Psoas muscle (tissue), 8 donors: ENCODE measurements around the gene AGXT2. TPM values are rescaled to one million over a fixed set of nuclear protein-coding genes. Genes with fewer than 3 reads are reported as not detected.

Experiments
- ATAC-seq, 4 donors: fragments of 200-7000 bp; cut with Tn5 transposase; one replicate each; pipeline ENCODE4 v1.9.1; 2020; ENCODE audit warnings: moderate library complexity in 3 of 4, mild to moderate bottlenecking in 2 of 4
- DNase-seq, 2 donors: peaks; one replicate each; pipeline ENCODE4 v3.0.0-alpha.2; 2020
- H3K27ac ChIP-seq: fragments of 200-600 bp; one replicate; pipeline ENCODE4 v1.8.0; 2022
- H3K27me3 ChIP-seq, 3 donors: fragments of 200-600 bp in 1 of 3; one replicate each; pipeline versions ENCODE4 v1.6.1 to v1.8.0; 2013 to 2022; ENCODE audit warnings: low read length in 2 of 3, mild to moderate bottlenecking in 2 of 3, moderate library complexity in 1 of 3; ENCODE audit not compliant: insufficient read depth in 3 of 3
- H3K36me3 ChIP-seq, 2 donors: fragments of 200-600 bp in 1 of 2; one replicate each; pipeline versions ENCODE4 v1.6.1 to v1.8.0; 2013 to 2022; ENCODE audit warnings: low read depth in 1 of 2, mild to moderate bottlenecking in 1 of 2, moderate library complexity in 1 of 2; ENCODE audit not compliant: insufficient read depth in 1 of 2
- H3K4me1 ChIP-seq: fragments of 200-600 bp; one replicate; pipeline ENCODE4 v1.8.0; 2022
- H3K4me3 ChIP-seq: fragments of 200-600 bp; one replicate; pipeline ENCODE4 v1.8.0; 2022; ENCODE audit warnings: mild to moderate bottlenecking
- H3K9me3 ChIP-seq: fragments of 200-600 bp; one replicate; pipeline ENCODE4 v1.8.0; 2022
- WGBS, 3 donors: extraction: QIAGEN DNeasy Blood & Tissue Kit; methylation state at CpG; one replicate each; pipeline versions ENCODE4 v1.1.6 to v1.1.7; 2013; 5-methylcytosine and 5-hydroxymethylcytosine counted together
- intact Hi-C, 2 donors: fragments of 100-400 bp; cut with DNase I; formaldehyde crosslinking; loops; one replicate each; pipeline versions ENCODE4 v1.11.0 to v1.14.2; 2022
- polyA plus RNA-seq, 3 donors: library from polyadenylated mRNA; stranded (reverse); fragments of 200-250 nt; gene quantifications; one replicate each; pipeline ENCODE4 v1.2.3, GENCODE V29; 2013
- total RNA-seq, 4 donors: library from RNA; stranded (reverse); fragmentation: NEBNext Ultra II Directional in 2 of 4; extraction: Animal tissue kit (Norgen Biotek cat#: 25700) in 2 of 4; gene quantifications; one replicate each; pipeline versions ENCODE4 v1.2.1 to v1.2.4, GENCODE V29; 2021 to 2023
- TF ChIP-seq, protein P1 (sequence below): fragments of 200-600 bp; IDR thresholded peaks from one replicate; pipeline ENCODE4 v1.8.0; 2022; ENCODE audit warnings: antibody characterized with exemption
- donor health status: healthy with polysubstance abuse.
- donor health status: DM: no; HTN: no; CAD: no; lungs with moderate emphysema.
- donor health status: Bipolar disorder and iron deficiency.
- donor health status: healthy.
- donor health status: DM: yes; HTN: yes; CAD: no.
- donor health status: DM: no; HTN: no; CAD: no.
- donor health status: DM: no; HTN: no; CAD: no.
- donor health status: DM: yes; HTN: yes; CAD: no.

The AGXT2 gene
- total and polyA plus RNA-seq, 7 donors, result not detected

DNA sequence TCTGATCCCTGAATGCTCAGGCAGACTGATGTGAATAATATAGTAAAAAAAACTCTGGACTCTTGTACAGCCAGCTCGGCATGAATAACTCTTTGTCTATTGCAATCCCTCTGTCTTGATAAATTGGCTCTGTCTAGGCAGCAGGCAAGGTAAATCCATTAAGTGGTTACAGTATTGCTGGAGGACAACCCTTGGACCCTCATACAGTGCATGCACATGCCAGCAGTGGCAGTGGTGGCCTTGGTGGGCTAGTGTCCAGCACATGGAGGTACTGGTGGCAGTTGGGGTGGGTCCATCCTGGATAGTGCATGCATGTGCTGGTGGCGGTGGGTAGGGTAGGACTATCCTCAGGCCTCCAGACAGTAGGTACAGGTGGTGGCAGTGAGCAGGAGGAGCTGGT, 79.5 kb downstream of the AGXT2 start:
- WGBS, 3 donors, result 91 to 96% (median 96%) methylated on average over 2 of the region's 2 CpGs

DNA sequence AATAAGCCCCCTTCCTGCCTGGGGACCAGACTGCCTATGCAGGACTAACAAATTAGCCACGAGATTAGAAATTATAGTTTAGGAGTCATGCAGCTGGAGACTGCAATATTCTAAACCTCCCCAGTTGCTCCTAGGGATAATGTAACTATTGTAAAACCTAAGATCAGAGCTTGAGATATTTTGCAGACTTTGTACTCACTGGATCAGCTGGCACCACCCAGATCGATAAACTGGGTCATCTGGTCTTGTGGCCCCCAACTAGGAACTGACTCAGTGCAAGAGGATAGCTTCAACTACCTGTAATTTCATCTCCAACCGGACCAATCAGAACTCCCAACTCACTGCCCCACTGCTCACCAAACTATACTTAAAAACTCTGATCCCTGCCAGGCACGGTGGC, 80.2 kb downstream of the AGXT2 start:
- H3K27ac ChIP-seq, result no peak overlapping the region
- H3K27me3 ChIP-seq, result no peaks in the 10 kb centered on the region
- no peak overlapping the region for H3K4me3 ChIP-seq
- H3K4me1 ChIP-seq, result no peaks in the 10 kb centered on the region
- H3K36me3 ChIP-seq, result no peaks in the 10 kb centered on the region
- 93 to 96% (median 96%) methylated on average over 4 of the region's 4 CpGs for WGBS, 3 donors
- DNase-seq (no peak), ATAC-seq (no peak)
- no peaks in the 10 kb centered on the region for H3K9me3 ChIP-seq
- TF ChIP-seq, protein P1, sequence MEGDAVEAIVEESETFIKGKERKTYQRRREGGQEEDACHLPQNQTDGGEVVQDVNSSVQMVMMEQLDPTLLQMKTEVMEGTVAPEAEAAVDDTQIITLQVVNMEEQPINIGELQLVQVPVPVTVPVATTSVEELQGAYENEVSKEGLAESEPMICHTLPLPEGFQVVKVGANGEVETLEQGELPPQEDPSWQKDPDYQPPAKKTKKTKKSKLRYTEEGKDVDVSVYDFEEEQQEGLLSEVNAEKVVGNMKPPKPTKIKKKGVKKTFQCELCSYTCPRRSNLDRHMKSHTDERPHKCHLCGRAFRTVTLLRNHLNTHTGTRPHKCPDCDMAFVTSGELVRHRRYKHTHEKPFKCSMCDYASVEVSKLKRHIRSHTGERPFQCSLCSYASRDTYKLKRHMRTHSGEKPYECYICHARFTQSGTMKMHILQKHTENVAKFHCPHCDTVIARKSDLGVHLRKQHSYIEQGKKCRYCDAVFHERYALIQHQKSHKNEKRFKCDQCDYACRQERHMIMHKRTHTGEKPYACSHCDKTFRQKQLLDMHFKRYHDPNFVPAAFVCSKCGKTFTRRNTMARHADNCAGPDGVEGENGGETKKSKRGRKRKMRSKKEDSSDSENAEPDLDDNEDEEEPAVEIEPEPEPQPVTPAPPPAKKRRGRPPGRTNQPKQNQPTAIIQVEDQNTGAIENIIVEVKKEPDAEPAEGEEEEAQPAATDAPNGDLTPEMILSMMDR, result no peak
- intact Hi-C loops, result no loop called here

More for the DNA sequence above, 79.5 kb downstream of the AGXT2 start:
- no peak for ATAC-seq
- H3K27ac ChIP-seq, result no peak overlapping the region
- H3K4me3 ChIP-seq, result no peak overlapping the region
- no peaks in the 10 kb centered on the region for H3K4me1 ChIP-seq
- DNase-seq, result no peak
- intact Hi-C loops, result no loop called here
- H3K9me3 ChIP-seq, result no peaks in the 10 kb centered on the region
- H3K27me3 ChIP-seq, result no peaks in the 10 kb centered on the region
- TF ChIP-seq, protein P1, result no peak
- no peaks in the 10 kb centered on the region for H3K36me3 ChIP-seq

DNA sequence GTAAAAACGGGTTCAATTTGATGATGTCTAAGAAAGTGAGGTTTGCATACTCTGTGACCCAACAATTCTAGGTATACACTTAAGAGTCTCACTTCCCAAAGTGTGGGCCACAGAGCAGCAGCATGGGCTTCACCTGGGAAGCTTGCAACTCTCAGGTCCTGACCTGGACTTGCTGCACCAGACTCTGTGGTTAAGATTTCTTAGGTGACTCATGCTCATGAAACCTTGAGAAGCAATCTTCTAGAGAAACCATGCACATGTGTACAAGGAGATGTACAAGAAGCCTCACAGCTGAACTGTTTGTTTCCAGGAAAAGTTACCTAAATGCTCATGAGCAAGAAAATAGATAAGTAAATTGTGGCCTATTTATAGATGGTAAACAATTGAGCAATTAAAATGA, 88.4 kb downstream of the AGXT2 start:
- 81 to 95% (median 87%) methylated on average over 1 of the region's 1 CpG for WGBS, 3 donors
- DNase-seq, result no peak
- Histone ChIP-seq H3K9me3 (no peaks in the 10 kb centered on the region), H3K27ac (no peak overlapping the region), H3K27me3 (no peaks in the 10 kb centered on the region), H3K4me1 (no peaks in the 10 kb centered on the region), H3K4me3 (no peak overlapping the region), H3K36me3 (peaks cover 0 to 29% of the 10 kb centered on the region in 2 donors)
- no peak for ATAC-seq
- TF ChIP-seq, protein P1, result no peak
- intact Hi-C loops, result no loop called here

DNA sequence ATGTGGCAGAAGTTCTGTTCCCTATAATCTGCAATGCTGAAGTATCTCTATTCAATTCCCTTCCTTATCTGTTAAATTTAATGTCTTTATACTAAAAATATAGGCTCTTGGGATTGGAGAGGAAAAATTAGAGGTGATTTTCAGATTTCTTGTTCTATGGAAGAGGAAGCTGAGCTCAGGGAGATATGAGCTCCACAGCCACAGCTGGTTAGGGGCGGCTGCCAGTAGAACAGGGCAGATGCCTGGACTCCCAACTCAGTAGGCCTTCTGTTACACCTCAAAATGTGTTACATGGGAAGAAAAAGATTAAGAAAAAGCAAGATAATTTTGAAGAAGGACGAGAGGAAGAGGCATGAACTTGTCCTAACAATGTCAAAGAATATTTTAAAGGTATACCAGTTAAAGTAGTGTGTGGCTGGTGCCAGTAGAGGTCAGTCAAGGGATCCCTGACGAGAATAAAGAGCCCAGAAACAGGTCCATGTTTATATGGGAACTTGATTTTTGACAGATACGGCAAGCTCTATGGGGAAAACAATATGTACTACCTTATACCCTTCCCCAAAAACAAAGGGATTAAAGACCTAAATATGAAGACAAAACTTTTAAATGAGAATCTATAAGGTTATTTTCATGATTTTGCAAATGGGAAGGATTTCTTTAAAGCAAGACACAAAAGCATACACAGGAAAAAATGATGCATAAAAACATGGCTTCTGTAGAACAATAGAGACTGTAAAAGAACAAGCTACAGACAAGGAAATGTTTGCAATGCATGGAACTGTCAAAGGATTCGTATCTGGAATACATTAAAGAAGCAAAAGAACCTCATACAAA, 89.7 kb downstream of the AGXT2 start:
- Histone ChIP-seq H3K27ac (no peak overlapping the region), H3K4me1 (no peaks in the 10 kb centered on the region), H3K36me3 (peaks cover 0 to 41% of the 10 kb centered on the region in 2 donors), H3K27me3 (no peaks in the 10 kb centered on the region), H3K9me3 (no peaks in the 10 kb centered on the region), H3K4me3 (no peak overlapping the region)
- ATAC-seq (no peak), DNase-seq (no peak)
- TF ChIP-seq, protein P1, result peak; percentile 38
- WGBS, 3 donors, result 62 to 68% (median 63%) methylated on average over 5 of the region's 5 CpGs
- intact Hi-C loops, result no loop called here

DNA sequence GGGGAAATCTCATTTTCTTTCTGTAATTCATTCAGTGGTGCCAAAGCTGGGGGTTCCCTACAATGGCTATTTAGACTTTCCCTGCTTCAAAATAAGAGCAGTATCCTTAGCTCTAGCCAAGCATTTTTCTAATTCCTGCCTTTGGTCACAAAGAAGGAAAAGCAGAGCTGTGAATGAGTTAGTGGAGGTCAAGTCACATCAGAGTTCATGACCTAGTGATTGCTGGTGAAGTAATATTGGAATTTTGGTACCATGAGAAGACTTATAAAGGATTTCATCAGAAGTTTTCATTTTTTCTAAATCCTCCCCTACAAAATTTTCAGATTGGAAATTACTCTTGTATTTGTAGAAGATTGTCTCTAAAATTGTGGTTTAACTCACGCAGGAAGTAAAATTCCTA, 90.4 kb downstream of the AGXT2 start:
- peaks cover 0 to 49% of the 10 kb centered on the region in 2 donors for H3K36me3 ChIP-seq
- no peaks in the 10 kb centered on the region for H3K9me3 ChIP-seq
- H3K4me3 ChIP-seq, result no peak overlapping the region
- no peak overlapping the region for H3K27ac ChIP-seq
- no peaks in the 10 kb centered on the region for H3K4me1 ChIP-seq
- no peak for ATAC-seq
- WGBS, 3 donors, result 91 to 100% (median 97%) methylated on average over 1 of the region's 1 CpG
- TF ChIP-seq, protein P1, result no peak
- intact Hi-C loops, result no loop called here
- no peaks in the 10 kb centered on the region for H3K27me3 ChIP-seq
- no peak for DNase-seq
